Measurements from ENCODE around the gene MEGF6. TPM values are rescaled to one million over a fixed set of nuclear protein-coding genes. Genes with fewer than 3 reads are reported as not detected.

MEGF6 gene
- total RNA-seq, 4 donors from 2014 or later, result 0.88 to 69.0 (median 36.9) TPM

DNA sequence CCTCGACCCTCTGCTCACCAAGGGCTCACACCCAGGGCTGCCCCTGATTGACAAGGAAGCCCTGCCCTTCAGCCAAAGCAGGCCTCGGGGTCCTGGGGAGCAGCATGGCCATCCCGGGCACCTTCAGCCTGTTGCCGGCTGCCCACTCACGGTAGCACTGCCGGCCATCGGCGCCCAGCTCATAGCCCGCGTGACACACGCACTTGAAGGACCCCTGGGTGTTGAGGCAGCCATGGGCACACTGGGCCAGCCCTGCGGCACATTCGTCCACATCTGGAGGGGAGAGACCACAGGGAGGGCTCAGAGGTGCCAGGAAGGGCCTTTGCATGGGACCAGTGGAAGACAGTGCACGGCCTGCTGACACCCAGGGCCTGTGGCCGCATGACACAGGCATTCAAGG lies 99.5 kb downstream of the MEGF6 start:
- intact Hi-C loops (cut with DNase I; ENCODE audit: low total_unique reads), result no loop called here
- H3K27ac ChIP-seq, result no peak overlapping the region
- no peaks in the 10 kb centered on the region for H3K4me1 ChIP-seq
- TF ChIP-seq, protein P1, sequence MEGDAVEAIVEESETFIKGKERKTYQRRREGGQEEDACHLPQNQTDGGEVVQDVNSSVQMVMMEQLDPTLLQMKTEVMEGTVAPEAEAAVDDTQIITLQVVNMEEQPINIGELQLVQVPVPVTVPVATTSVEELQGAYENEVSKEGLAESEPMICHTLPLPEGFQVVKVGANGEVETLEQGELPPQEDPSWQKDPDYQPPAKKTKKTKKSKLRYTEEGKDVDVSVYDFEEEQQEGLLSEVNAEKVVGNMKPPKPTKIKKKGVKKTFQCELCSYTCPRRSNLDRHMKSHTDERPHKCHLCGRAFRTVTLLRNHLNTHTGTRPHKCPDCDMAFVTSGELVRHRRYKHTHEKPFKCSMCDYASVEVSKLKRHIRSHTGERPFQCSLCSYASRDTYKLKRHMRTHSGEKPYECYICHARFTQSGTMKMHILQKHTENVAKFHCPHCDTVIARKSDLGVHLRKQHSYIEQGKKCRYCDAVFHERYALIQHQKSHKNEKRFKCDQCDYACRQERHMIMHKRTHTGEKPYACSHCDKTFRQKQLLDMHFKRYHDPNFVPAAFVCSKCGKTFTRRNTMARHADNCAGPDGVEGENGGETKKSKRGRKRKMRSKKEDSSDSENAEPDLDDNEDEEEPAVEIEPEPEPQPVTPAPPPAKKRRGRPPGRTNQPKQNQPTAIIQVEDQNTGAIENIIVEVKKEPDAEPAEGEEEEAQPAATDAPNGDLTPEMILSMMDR (IDR thresholded peaks at IDR 0.05), result no peak
- TF ChIP-seq POLR2A (IDR thresholded peaks at IDR 0.05), result no peak
- no peaks in the 10 kb centered on the region for H3K9me3 ChIP-seq
- H3K36me3 ChIP-seq, result no peaks in the 10 kb centered on the region
- DNase-seq, result no peak
- no peak overlapping the region for H3K4me3 ChIP-seq
- H3K27me3 ChIP-seq, result no peaks in the 10 kb centered on the region

DNA sequence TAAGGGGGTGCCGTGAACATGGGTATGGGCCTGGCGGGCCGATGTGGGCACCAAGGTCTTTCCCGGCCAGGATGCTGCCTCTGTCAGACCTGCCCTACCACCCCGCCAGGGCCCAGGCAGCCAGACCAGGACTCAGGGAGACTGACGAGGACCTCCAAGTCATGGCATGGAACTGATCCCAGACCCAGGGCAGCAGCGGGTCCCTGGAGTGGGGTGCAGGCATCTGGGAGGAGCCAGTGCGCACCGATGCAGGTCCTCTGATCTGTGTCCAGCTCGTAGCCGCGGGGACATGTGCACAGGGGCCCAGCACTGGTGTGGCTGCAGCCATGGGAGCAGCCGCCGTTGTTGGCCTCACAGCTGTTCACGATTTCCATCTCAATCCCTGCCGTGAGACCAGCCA lies 100.0 kb downstream of the MEGF6 start:
- intact Hi-C loops (cut with DNase I; ENCODE audit: low total_unique reads), result no loop called here
- no peak for DNase-seq
- Histone ChIP-seq H3K4me1 (no peaks in the 10 kb centered on the region), H3K36me3 (no peaks in the 10 kb centered on the region), H3K9me3 (no peaks in the 10 kb centered on the region), H3K27me3 (no peaks in the 10 kb centered on the region), H3K27ac (no peak overlapping the region), H3K4me3 (no peak overlapping the region)
- TF ChIP-seq, protein P1 (IDR thresholded peaks at IDR 0.05), result no peak
- no peak for TF ChIP-seq POLR2A (IDR thresholded peaks at IDR 0.05)

DNA sequence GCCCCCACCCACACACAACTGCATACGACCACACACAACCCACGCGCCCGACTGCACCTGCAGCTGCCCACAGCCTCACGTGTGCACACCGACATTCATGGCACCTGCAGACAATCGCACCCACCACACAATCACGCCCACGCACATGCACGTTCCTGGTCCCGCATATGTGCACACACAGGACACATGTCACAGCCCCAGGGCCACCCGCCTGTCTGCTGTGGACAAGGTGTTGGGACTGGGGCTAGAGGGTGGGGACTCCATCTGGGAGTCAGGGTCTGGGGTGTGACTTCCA lies 100.4 kb downstream of the MEGF6 start:
- Histone ChIP-seq H3K27me3 (no peaks in the 10 kb centered on the region), H3K27ac (no peak overlapping the region), H3K4me3 (no peak overlapping the region), H3K36me3 (no peaks in the 10 kb centered on the region), H3K4me1 (no peaks in the 10 kb centered on the region), H3K9me3 (no peaks in the 10 kb centered on the region)
- intact Hi-C loops (cut with DNase I; ENCODE audit: low total_unique reads), result no loop called here
- DNase-seq, result no peak
- TF ChIP-seq, protein P1 (IDR thresholded peaks at IDR 0.05), result no peak
- TF ChIP-seq POLR2A (IDR thresholded peaks at IDR 0.05), result no peak

GRCh38 chr1:3510136-3510955 lies 101.0 kb downstream of the MEGF6 start:
- H3K4me1 ChIP-seq, result no peaks in the 10 kb centered on the region
- H3K4me3 ChIP-seq, result no peak overlapping the region
- no peak overlapping the region for H3K27ac ChIP-seq
- TF ChIP-seq, protein P1 (IDR thresholded peaks at IDR 0.05), result no peak
- no peak for TF ChIP-seq POLR2A (IDR thresholded peaks at IDR 0.05)
- intact Hi-C loops (cut with DNase I; ENCODE audit: low total_unique reads), result no loop called here
- H3K36me3 ChIP-seq, result no peaks in the 10 kb centered on the region
- no peak for DNase-seq
- H3K9me3 ChIP-seq, result no peaks in the 10 kb centered on the region
- H3K27me3 ChIP-seq, result no peaks in the 10 kb centered on the region

DNA sequence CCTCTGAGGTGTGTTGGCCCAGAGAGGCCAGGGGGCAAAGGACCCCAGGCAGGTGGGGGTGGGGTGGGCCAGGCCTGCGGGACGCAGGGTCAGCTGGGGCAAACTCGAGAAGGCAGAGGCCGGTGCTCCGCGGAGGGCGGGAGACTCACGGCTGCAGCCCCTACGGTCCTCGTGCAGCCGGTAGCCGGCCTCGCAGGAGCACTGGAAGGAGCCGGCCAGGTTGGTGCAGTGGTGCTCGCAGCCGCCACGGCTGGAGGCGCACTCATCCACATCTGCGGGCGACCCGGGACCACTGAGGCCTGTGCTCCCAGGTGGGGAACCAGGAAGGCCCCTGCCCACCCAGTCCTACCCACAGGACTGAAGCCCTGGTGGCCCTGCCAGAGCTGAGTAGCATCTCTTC lies 101.6 kb downstream of the MEGF6 start:
- Histone ChIP-seq H3K27ac (no peak overlapping the region), H3K4me1 (no peaks in the 10 kb centered on the region), H3K27me3 (no peaks in the 10 kb centered on the region), H3K36me3 (no peaks in the 10 kb centered on the region), H3K9me3 (no peaks in the 10 kb centered on the region), H3K4me3 (no peak overlapping the region)
- intact Hi-C loops (cut with DNase I; ENCODE audit: low total_unique reads), result no loop called here
- no peak for DNase-seq
- no peak for TF ChIP-seq POLR2A (IDR thresholded peaks at IDR 0.05)
- TF ChIP-seq, protein P1 (IDR thresholded peaks at IDR 0.05), result no peak

All from uterus (tissue), 4 donors.